HG03097 (cell line): ENCODE results near the gene NFASC.

Source experiments
- ATAC-seq: cut with Tn5 transposase; IDR thresholded peaks from one replicate; pipeline ENCODE4 v1.9.1; 2021; ENCODE audit not compliant: unreplicated experiment, low FRiP score

NFASC gene

DNA sequence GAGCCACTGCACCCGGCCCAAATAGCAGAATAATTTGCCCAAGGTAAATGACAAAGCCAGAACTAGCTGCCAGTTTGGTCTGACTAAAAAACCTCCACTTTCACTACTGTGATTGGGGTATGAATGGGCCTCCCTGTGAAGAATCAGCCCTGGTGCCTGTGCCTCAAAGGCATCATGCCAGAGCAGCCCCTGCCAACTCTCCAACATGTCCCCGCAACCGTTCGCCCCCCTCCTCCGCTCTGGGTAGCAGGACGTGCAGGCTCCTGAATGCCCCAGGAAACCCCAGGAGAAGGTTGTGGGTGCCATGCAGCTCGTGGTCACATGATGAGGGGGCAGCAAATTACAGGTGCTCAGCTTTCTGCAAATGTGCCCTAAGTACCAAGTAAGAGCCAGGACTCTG is 157.7 kb downstream of the NFASC start:
- no peak for ATAC-seq

- no peak for ATAC-seq
Measured at GRCh38 chr1:205028924-205029323, 158.3 kb downstream of the NFASC start.

GRCh38 chr1:205030241-205030640 is 159.6 kb downstream of the NFASC start:
- ATAC-seq = no peak

GRCh38 chr1:205030896-205031295 is 160.2 kb downstream of the NFASC start:
- ATAC-seq = no peak

- ATAC-seq = no peak
Measured at GRCh38 chr1:205032508-205032907, 161.8 kb downstream of the NFASC start.

- ATAC-seq = no peak
Measured at GRCh38 chr1:205037539-205037938, 166.9 kb downstream of the NFASC start.

DNA sequence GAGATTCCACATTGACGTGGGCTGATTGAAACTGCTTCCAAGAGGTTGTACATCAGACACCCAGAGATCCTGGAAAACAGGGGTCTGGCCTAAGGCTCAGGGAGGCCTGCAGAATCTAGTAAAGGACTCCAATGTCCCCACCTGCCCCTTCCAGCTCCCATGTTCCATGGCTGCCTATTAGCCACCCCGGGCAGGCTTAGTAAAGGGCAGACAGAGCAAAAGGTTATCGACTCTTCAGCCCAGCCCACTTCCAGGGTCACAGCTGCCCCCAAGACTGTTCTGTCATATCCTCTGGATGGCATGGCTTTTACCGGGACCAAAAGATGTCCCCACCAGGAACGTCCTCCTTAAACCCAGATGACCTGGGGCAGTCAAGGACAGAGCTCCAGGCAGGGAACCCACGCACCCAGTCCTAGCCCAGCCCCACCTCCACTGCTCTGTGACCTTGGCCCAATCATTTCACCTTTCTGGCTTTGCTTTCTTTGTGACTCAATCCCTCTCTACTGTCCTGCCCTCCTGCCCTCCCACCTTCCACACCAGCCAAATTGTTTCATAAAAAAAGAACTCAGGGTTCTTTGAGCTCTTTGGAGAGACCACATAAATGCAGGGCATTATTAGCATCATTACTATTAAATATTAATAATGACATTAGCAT is 167.6 kb downstream of the NFASC start:
- ATAC-seq = no peak

GRCh38 chr1:205041001-205041715 is 170.5 kb downstream of the NFASC start:
- ATAC-seq = no peak

GRCh38 chr1:205041998-205042910 is 171.6 kb downstream of the NFASC start:
- ATAC-seq = no peak

GRCh38 chr1:205042911-205043806 is 172.5 kb downstream of the NFASC start, which contains the start of gene CNTN2:
Gene CNTN2 (plus strand): TSS chr1:205043212. CDS start chr1:205053186, 9,974 bp downstream.
- ATAC-seq = no peak

- ATAC-seq = no peak
Measured at GRCh38 chr1:205043866-205044265, 173.2 kb downstream of the NFASC start.

DNA sequence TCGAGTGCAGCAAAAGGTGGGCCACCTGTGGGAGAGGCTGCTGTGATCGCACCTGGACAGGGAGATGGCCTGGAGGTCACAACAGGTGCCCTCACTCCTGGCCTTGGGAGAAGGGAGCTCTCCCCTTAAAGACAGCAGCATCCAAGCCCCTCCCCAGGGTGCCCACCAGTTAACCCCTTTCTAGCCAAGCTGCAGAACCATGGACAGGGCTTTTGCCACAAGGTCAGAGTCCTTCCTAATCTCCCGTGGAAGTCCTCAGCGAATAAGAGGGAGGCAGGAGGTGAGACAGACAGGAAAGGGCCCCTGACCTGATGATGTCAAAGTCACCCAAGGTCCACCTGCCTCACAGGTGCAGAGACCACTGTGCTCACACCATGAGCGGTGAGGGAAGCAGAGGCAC is 174.1 kb downstream of the NFASC start:
- no peak for ATAC-seq

DNA sequence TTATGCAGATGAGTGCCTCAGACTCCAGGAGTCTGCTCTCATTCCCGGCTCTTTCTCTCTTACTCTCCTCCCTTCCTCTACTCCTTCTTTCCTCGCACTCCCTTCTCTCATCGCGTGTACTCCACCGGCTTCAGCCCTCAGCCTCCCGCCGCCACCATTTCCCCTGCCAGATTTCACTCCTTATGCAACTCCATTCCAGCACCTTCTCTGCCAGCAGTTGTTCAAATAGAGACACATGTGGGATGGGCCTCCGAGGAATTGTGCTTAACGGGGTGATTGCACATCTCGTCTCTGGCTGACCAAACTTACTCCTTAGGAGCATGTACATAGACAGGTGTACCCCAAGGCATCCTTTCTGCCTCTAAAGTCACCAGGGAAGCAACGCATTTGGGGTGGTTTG is 174.5 kb downstream of the NFASC start:
- ATAC-seq = no peak

- ATAC-seq = no peak
Measured at GRCh38 chr1:205046870-205047269, 176.2 kb downstream of the NFASC start.

DNA sequence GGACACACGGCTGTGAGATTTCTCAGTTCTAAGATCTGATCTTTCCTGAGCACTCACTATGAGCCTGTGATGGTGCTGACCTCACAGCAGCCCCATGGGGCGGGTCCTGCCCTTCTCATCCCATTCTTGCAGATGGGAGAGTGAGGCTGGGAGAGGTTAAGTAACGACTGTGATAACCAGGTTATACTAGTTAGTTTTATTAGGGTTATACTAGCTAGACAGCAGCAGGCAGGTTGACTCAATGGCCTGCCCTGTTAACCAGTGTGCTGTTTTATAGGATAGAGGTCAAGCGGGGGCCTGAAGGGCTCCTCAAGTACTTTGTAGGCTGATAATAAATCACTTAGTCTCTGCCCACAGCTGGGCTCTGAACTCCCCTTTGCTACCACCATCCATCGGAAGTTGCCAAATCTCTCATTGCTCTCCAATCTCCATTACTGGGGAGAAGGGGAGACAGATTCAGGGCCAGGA is 177.1 kb downstream of the NFASC start:
- no peak for ATAC-seq

GRCh38 chr1:205048382-205048781 is 177.7 kb downstream of the NFASC start:
- no peak for ATAC-seq

- no peak for ATAC-seq
Measured at GRCh38 chr1:205049479-205049878, 178.8 kb downstream of the NFASC start.

DNA sequence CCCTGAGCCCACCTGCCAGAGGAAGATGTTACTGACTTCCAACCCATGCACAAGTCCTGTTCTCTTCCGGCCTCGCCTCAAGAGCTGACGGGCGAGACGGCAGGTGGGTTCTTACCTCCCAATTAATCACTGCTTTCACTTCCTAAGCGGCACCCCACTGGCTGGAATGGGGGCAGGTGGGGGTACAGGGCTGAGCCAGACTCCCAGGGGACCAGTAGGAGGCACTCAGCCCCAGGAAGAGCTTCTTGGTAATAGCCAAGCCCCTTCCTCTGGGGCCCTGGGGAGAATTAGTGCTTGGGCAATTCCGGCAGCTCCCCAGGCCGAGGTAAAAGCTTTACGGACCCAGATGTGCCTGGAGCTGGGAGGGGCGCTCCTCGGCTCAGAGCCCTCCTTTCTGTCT is 182.0 kb downstream of the NFASC start:
- ATAC-seq = no peak

DNA sequence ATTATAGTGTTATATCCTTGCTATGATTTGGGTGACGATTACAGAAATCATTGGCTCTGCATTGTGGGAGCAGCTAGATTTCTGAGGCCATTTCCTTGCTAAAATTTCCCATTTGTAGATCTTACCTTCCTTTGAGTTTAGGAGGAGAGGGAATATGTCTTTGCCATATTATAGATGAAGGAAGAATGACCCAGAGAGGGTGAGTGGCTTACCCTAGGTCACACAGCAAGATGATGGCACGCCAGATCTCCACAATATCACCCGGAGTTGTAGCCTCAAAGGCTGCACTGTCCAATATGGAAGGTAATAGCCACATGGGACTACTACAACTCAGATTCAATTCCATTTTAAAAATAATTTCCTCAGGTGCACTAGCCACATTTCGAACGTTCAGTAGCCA is 182.6 kb downstream of the NFASC start:
- no peak for ATAC-seq

- no peak for ATAC-seq
Measured at GRCh38 chr1:205054013-205054412, 183.4 kb downstream of the NFASC start.
